ENCODE measurements around the gene FUNDC1.

Gene FUNDC1

DNA sequence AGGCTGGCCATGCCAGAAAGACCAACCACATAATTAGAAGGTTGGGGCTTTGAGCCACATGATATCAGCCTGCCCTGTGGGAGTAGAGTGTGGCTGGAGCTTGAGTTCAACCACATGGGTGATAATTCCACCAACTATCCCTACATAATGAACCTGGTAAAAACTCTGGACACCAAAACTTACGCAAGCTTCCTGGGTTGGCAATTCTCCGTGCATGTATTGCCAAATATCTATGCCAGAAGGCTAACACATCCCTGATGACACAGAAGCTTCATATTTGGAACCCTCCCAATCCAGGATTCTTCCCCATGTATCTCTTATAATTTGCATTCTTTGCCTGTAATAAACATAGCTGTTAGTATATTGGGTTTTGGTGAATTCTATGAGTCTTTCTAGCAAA is 68.2 kb downstream of the FUNDC1 start:
- peak; percentile 9 for DNase-seq

Measured in suppressor macrophage treated with lipopolysaccharide for 4 hours (primary cell).